ENCODE results near the gene UHRF1. TPM values are rescaled to one million over a fixed set of nuclear protein-coding genes. Genes with fewer than 3 reads are reported as not detected.

The UHRF1 gene
- total and polyA plus RNA-seq, 2 of the 13 experiments (the other 11 are each of a cell fraction or from before 2014, with no cell fraction given): 6.8 to 78.4 TPM

GRCh38 chr19:4971424-4971793 is 62.1 kb downstream of the UHRF1 start (continued):
- TF ChIP-seq AKNA (CRISPR knock-in tag; IDR thresholded peaks at IDR 0.05; ENCODE audit: borderline replicate concordance): no peak
- TF ChIP-seq GPN1 (CRISPR knock-in tag; IDR thresholded peaks at IDR 0.05; ENCODE audit: borderline replicate concordance): no peak
- TF ChIP-seq NPAS2 (CRISPR knock-in tag; IDR thresholded peaks at IDR 0.05; ENCODE audit: borderline replicate concordance): no peak
- TF ChIP-seq YEATS4 (CRISPR knock-in tag; IDR thresholded peaks at IDR 0.05; ENCODE audit: borderline replicate concordance): no peak; the same call in 1 of the 2 replicates
- no peak for TF ChIP-seq PRMT3 (CRISPR knock-in tag; IDR thresholded peaks at IDR 0.05; ENCODE audit: borderline replicate concordance, low read depth)
- TF ChIP-seq SCMH1 (CRISPR knock-in tag; IDR thresholded peaks at IDR 0.05; ENCODE audit: borderline replicate concordance): no peak
- TF ChIP-seq ZNF75D (CRISPR knock-in tag; IDR thresholded peaks at IDR 0.05; ENCODE audit: borderline replicate concordance): no peak
- no peak for TF ChIP-seq LCORL (IDR thresholded peaks at IDR 0.05)
- peak; percentile 79 for TF ChIP-seq LCORL (CRISPR knock-in tag; IDR thresholded peaks at IDR 0.05)
- no peak for TF ChIP-seq SMARCE1 (IDR thresholded peaks at IDR 0.05; ENCODE audit: borderline replicate concordance)
- no peak for TF ChIP-seq IKZF4 (CRISPR knock-in tag; IDR thresholded peaks at IDR 0.05; ENCODE audit: borderline replicate concordance, low read depth, not compliant biosample characterization)
- no peak for TF ChIP-seq ZNF326 (CRISPR knock-in tag; IDR thresholded peaks at IDR 0.05; ENCODE audit: borderline replicate concordance)
- TF ChIP-seq GTF3A (CRISPR knock-in tag; conservative IDR thresholded peaks at IDR 0.05): no peak
- no peak for TF ChIP-seq SIX4 (CRISPR knock-in tag; IDR thresholded peaks at IDR 0.05)
- peak; percentile 55 for TF ChIP-seq HDAC1 (CRISPR knock-in tag; IDR thresholded peaks at IDR 0.05)
- TF ChIP-seq ZNF83 (CRISPR knock-in tag; IDR thresholded peaks at IDR 0.05; ENCODE audit: borderline replicate concordance): no peak
- no peak for TF ChIP-seq PLRG1 (conservative IDR thresholded peaks at IDR 0.05)
- TF ChIP-seq SAFB2 (CRISPR knock-in tag; IDR thresholded peaks at IDR 0.05; ENCODE audit: borderline replicate concordance, low read depth): peak; percentile 80; the same call in 1 of the 2 replicates
- TF ChIP-seq NR2F1 (CRISPR knock-in tag; IDR thresholded peaks at IDR 0.05): no peak
- TF ChIP-seq HNRNPK (IDR thresholded peaks at IDR 0.05; ENCODE audit: low read depth, low read length, poor library complexity, severe bottlenecking): no peak
- no peak for TF ChIP-seq ZNF746 (CRISPR knock-in tag; IDR thresholded peaks at IDR 0.05)
- TF ChIP-seq ZSCAN25 (CRISPR knock-in tag; IDR thresholded peaks at IDR 0.05): 0 out of 2 replicates have a peak, but pooled peaks have one; percentile 2
- TF ChIP-seq SMAD9 (CRISPR knock-in tag; IDR thresholded peaks at IDR 0.05): no peak
- TF ChIP-seq U2AF1 (optimal IDR thresholded peaks at IDR 0.05; ENCODE audit: low read depth, low read length): no peak
